ENCODE results near the gene USP25. TPM values are rescaled to one million over a fixed set of nuclear protein-coding genes. Genes with fewer than 3 reads are reported as not detected.

USP25 gene
- total RNA-seq, 1 experiment from 2014 or later: 26.1 TPM

GRCh38 chr21:15839601-15840000 lies 109.8 kb downstream of the USP25 start:
- no peaks in the 10 kb centered on the region; the same call in 1 of the 2 replicates for H3K36me3 ChIP-seq (ENCODE audit: control insufficient read depth, insufficient read depth, low read length)
- H3K27ac ChIP-seq (ENCODE audit: low read length): no peak overlapping the region
- TF ChIP-seq TCF7L2 (IDR thresholded peaks at IDR 0.05; ENCODE audit: low read depth, low read length) (no peak), REST (IDR thresholded peaks at IDR 0.05; ENCODE audit: insufficient read depth in 1 of 2, low read depth in 2 of 2, low read length in 1 of 2) (no peak), POLR2AphosphoS5 (IDR thresholded peaks at IDR 0.05; ENCODE audit: low read depth, low read length) (no peak), CTCF (IDR thresholded peaks at IDR 0.05) (no peak), SIN3A (IDR thresholded peaks at IDR 0.05; ENCODE audit: borderline replicate concordance, insufficient read depth, low read depth, low read length) (no peak)
- no TSS peak for BruUV-seq (replicated peaks)
- ChIA-PET CTCF (no interaction called here), POLR2A (no interaction called here)
- no peak for DNase-seq (ENCODE audit: low read depth, low spot score)
- intact Hi-C loops (cut with micrococcal nuclease; ENCODE audit: unreplicated experiment): no loop called here
- no peaks in the 10 kb centered on the region for H3K9me3 ChIP-seq (ENCODE audit: control insufficient read depth, insufficient read depth, low read depth, low read length)
- no peak for ATAC-seq
- no peak overlapping the region for H3K4me3 ChIP-seq (ENCODE audit: low read depth in 2 of 2, low read length in 2 of 2)
- in situ Hi-C loops (cut with HindIII; ENCODE audit: low pct_unique_long_range_greater_than_20kb, low sequenced_read_pairs): no loop called here
- H3K4me1 ChIP-seq (ENCODE audit: control insufficient read depth, insufficient read depth, low read length): no peaks in the 10 kb centered on the region
- no peaks in the 10 kb centered on the region for H3K27me3 ChIP-seq (ENCODE audit: control insufficient read depth, insufficient read depth, low read length)

- no peak for ATAC-seq
- H3K4me3 ChIP-seq (ENCODE audit: low read depth in 2 of 2, low read length in 2 of 2): no peak overlapping the region
- DNase-seq (ENCODE audit: low read depth, low spot score): no peak
- H3K9me3 ChIP-seq (ENCODE audit: control insufficient read depth, insufficient read depth, low read depth, low read length): no peaks in the 10 kb centered on the region
- no peak overlapping the region for H3K27ac ChIP-seq (ENCODE audit: low read length)
- no peaks in the 10 kb centered on the region for H3K27me3 ChIP-seq (ENCODE audit: control insufficient read depth, insufficient read depth, low read length)
- no TSS peak for BruUV-seq (replicated peaks)
- H3K36me3 ChIP-seq (ENCODE audit: control insufficient read depth, insufficient read depth, low read length): no peaks in the 10 kb centered on the region; the same call in 1 of the 2 replicates
- ChIA-PET CTCF (no interaction called here), POLR2A (no interaction called here)
- TF ChIP-seq TCF7L2 (IDR thresholded peaks at IDR 0.05; ENCODE audit: low read depth, low read length): no peak
- TF ChIP-seq POLR2AphosphoS5 (IDR thresholded peaks at IDR 0.05; ENCODE audit: low read depth, low read length): no peak
- no peak for TF ChIP-seq REST (IDR thresholded peaks at IDR 0.05; ENCODE audit: insufficient read depth in 1 of 2, low read depth in 2 of 2, low read length in 1 of 2)
- no peak for TF ChIP-seq CTCF (IDR thresholded peaks at IDR 0.05)
- no peak for TF ChIP-seq SIN3A (IDR thresholded peaks at IDR 0.05; ENCODE audit: borderline replicate concordance, insufficient read depth, low read depth, low read length)
- H3K4me1 ChIP-seq (ENCODE audit: control insufficient read depth, insufficient read depth, low read length): no peaks in the 10 kb centered on the region
- in situ Hi-C loops (cut with HindIII; ENCODE audit: low pct_unique_long_range_greater_than_20kb, low sequenced_read_pairs): no loop called here
- intact Hi-C loops (cut with micrococcal nuclease; ENCODE audit: unreplicated experiment): no loop called here
Observed at GRCh38 chr21:15840406-15840805, 110.6 kb downstream of the USP25 start.

All from Panc1 (cell line).